ENCODE results near the gene RELB. TPM values are rescaled to one million over a fixed set of nuclear protein-coding genes. Genes with fewer than 3 reads are reported as not detected.

The RELB gene
- total and polyA plus RNA-seq, 2 of the 4 experiments (the other 2 are of a cell fraction) = 5.0 to 17.2 TPM

DNA sequence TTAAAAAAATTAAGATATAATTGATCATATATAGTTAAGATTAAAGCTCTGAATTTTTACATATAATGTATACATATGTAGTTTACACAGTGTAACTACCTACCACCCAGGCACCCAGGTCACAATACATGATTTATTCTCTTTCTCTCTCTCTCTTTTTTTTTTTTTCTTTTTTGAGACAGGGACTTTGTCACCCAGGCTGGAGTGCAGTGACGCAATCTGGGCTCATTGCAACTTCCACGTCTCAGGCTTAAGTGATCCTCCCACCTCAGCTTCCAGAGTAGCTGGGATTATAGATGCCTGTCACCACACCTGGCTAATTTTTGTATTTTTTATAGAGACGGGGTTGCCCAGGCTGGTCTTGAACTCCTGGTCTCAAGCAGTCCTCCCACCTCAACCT, 18.8 kb downstream of the RELB start:
- intact Hi-C loops (cut with micrococcal nuclease) (no loop called here), in situ Hi-C loops (cut with MboI; ENCODE audit: low sequenced_read_pairs) (no loop called here), dilution Hi-C loops (cut with HindIII; ENCODE audit: low sequenced_read_pairs, unreplicated experiment) (no loop called here)
- Histone ChIP-seq H2AK5ac (ENCODE audit: low read depth, low read length) (no peak overlapping the region), H3K23ac (ENCODE audit: low read depth, low read length) (no peak overlapping the region), H3K4me2 (ENCODE audit: low read depth, low read length) (no peak overlapping the region), H3K9ac (ENCODE audit: low read depth, low read length) (no peak overlapping the region), H3K27ac (ENCODE audit: insufficient read depth, low read length) (no peak overlapping the region), H3K56ac (ENCODE audit: extremely low read depth, insufficient read depth, low read length) (no peak overlapping the region), H3K27me3 (ENCODE audit: control insufficient read depth, insufficient read depth, low read length) (no peaks in the 10 kb centered on the region), H3K4me3 (ENCODE audit: insufficient read depth, low read depth, low read length) (no peak overlapping the region), H3K36me3 (ENCODE audit: control insufficient read depth, insufficient read depth, low read length) (peaks cover 12% of the 10 kb centered on the region), H3K4ac (ENCODE audit: low read depth, low read length) (no peak overlapping the region), H4K5ac (ENCODE audit: low read depth, low read length) (no peak overlapping the region), H3K18ac (ENCODE audit: low read depth, low read length) (no peak overlapping the region), H2BK15ac (ENCODE audit: low read depth, low read length) (no peak overlapping the region), H4K20me1 (ENCODE audit: insufficient read depth, low read length) (no peaks in the 10 kb centered on the region), H3K14ac (replicated peaks; ENCODE audit: low read depth, low read length) (no peak overlapping the region), H3K4me1 (ENCODE audit: control insufficient read depth, insufficient read depth, low read length) (no peaks in the 10 kb centered on the region), H2AFZ (replicated peaks; ENCODE audit: low read length, poor library complexity) (no peak overlapping the region), H2AK9ac (replicated peaks; ENCODE audit: low read depth, low read length, poor library complexity) (no peak overlapping the region), H3K79me1 (ENCODE audit: low read depth in 1 of 2, low read length in 2 of 2) (0 out of 4 replicates have a peak, but pooled peaks cover 0 to 3% of the 10 kb centered on the region in 2 experiments), H2BK5ac (ENCODE audit: low read depth, low read length, poor library complexity, severe bottlenecking) (no peak overlapping the region), H3K9me3 (ENCODE audit: control insufficient read depth, insufficient read depth, low read length) (no peaks in the 10 kb centered on the region), H2BK120ac (ENCODE audit: low read depth, low read length) (no peak overlapping the region), H4K8ac (ENCODE audit: low read depth in 2 of 2, low read length in 2 of 2) (no peak overlapping the region), H3K9me1 (ENCODE audit: insufficient read depth, low read length) (no peaks in the 10 kb centered on the region), H2BK20ac (ENCODE audit: low read depth, low read length) (no peak overlapping the region), H4K91ac (ENCODE audit: insufficient read depth, low read depth, low read length) (no peak overlapping the region)
- CTCF ChIA-PET = no interaction called here
- DNase-seq = no peak
- BruUV-seq (replicated peaks) = no TSS peak
- TF ChIP-seq CEBPB (IDR thresholded peaks at IDR 0.05; ENCODE audit: low read depth, low read length) = peak; percentile 13; the same call in 1 of the 2 replicates
- no peak for TF ChIP-seq MAFK (IDR thresholded peaks at IDR 0.05; ENCODE audit: low read depth, low read length)
- TF ChIP-seq MXI1 (IDR thresholded peaks at IDR 0.05; ENCODE audit: borderline replicate concordance, low read depth, low read length) = no peak
- TF ChIP-seq RAD21 (IDR thresholded peaks at IDR 0.05; ENCODE audit: low read length) = no peak
- TF ChIP-seq POLR2A (IDR thresholded peaks at IDR 0.05; ENCODE audit: low read depth, low read length) = no peak
- ATAC-seq (ENCODE audit: low read depth) = no peak
- WGBS, 2 experiments (ENCODE audit: extremely low coverage in 2 of 2, insufficient read length in 1 of 2) = no CpG with 5 or more reads among the region's 3 CpGs
- POLR2A ChIA-PET (ENCODE audit: unreplicated experiment) = no interaction called here

Data from IMR-90 (cell line).